ENCODE data around the gene MVD. TPM values are rescaled to one million over a fixed set of nuclear protein-coding genes. Genes with fewer than 3 reads are reported as not detected.
A peak's percentile ranks its signal among the peaks of the same experiment; 100 is the strongest.

MVD gene
- total RNA-seq, 4 donors from 2014 or later = 2.4 to 22.1 (median 15.0) TPM

- Histone ChIP-seq H3K4me3 (peak overlapping the region in 1 of 2 donors; percentile 12), H3K27me3 (peaks cover 15 to 36% of the 10 kb centered on the region in 2 donors), H3K27ac (no peak overlapping the region), H3K4me1 (peaks cover 0 to 17% of the 10 kb centered on the region in 2 donors), H3K36me3 (no peaks in the 10 kb centered on the region), H3K9me3 (no peaks in the 10 kb centered on the region)
- no peak for DNase-seq
- TF ChIP-seq POLR2A (IDR thresholded peaks at IDR 0.05) (no peak), CTCF (IDR thresholded peaks at IDR 0.05) (peak in 1 of 4 experiments; percentile 29)
- intact Hi-C loops (cut with DNase I; ENCODE audit: low total_unique reads) = no loop called here
Measured at GRCh38 chr16:88685156-88686061, 22.5 kb upstream of the MVD start.

GRCh38 chr16:88684569-88685155 is 21.8 kb upstream of the MVD start:
- Histone ChIP-seq H3K27ac (no peak overlapping the region), H3K9me3 (no peaks in the 10 kb centered on the region), H3K4me1 (peaks cover 0 to 17% of the 10 kb centered on the region in 2 donors), H3K4me3 (no peak overlapping the region), H3K36me3 (no peaks in the 10 kb centered on the region), H3K27me3 (peaks cover 15 to 36% of the 10 kb centered on the region in 2 donors)
- intact Hi-C loops (cut with DNase I; ENCODE audit: low total_unique reads) = no loop called here
- TF ChIP-seq CTCF (IDR thresholded peaks at IDR 0.05) = no peak
- no peak for DNase-seq

GRCh38 chr16:88681709-88682451 is 19.0 kb upstream of the MVD start:
- Histone ChIP-seq H3K27ac (no peak overlapping the region), H3K4me3 (no peak overlapping the region), H3K36me3 (no peaks in the 10 kb centered on the region), H3K4me1 (peaks cover 0 to 16% of the 10 kb centered on the region in 2 donors), H3K9me3 (no peaks in the 10 kb centered on the region), H3K27me3 (peaks cover 15 to 29% of the 10 kb centered on the region in 2 donors)
- TF ChIP-seq CTCF (IDR thresholded peaks at IDR 0.05) = no peak
- no peak for TF ChIP-seq POLR2A (IDR thresholded peaks at IDR 0.05)
- intact Hi-C loops (cut with DNase I; ENCODE audit: low total_unique reads) = no loop called here
- DNase-seq = no peak

- DNase-seq = no peak
- H3K4me1 ChIP-seq = peaks cover 0 to 9% of the 10 kb centered on the region in 2 donors
- intact Hi-C loops (cut with DNase I; ENCODE audit: low total_unique reads) = no loop called here
- H3K36me3 ChIP-seq = no peaks in the 10 kb centered on the region
- H3K4me3 ChIP-seq = no peak overlapping the region
- no peaks in the 10 kb centered on the region for H3K9me3 ChIP-seq
- no peak for TF ChIP-seq POLR2A (IDR thresholded peaks at IDR 0.05)
- TF ChIP-seq CTCF (IDR thresholded peaks at IDR 0.05) = no peak
- H3K27me3 ChIP-seq = peaks cover 13 to 29% of the 10 kb centered on the region in 2 donors
- no peak overlapping the region for H3K27ac ChIP-seq
Measured at GRCh38 chr16:88681084-88681680, 18.3 kb upstream of the MVD start.
